ENCODE results near the gene ANXA6. TPM values are rescaled to one million over a fixed set of nuclear protein-coding genes. Genes with fewer than 3 reads are reported as not detected.

The ANXA6 gene
- total and polyA plus RNA-seq, 10 of the 15 experiments (the other 5 are each of a cell fraction or from before 2014, with no cell fraction given) = 44.0 to 571 (median 465) TPM

- ATAC-seq = no peak
- POLR2A ChIA-PET = interaction anchor here (1.0 to 2.4 kb wide), 6 partner anchors 8 to 111 kb away, joined by 3 to 10 read pairs (median 5); no protein-coding TSS in a partner anchor
- H3K79me2 ChIP-seq (ENCODE audit: control insufficient read depth, insufficient read depth, low read length) = peaks cover 10% of the 10 kb centered on the region
- no peak overlapping the region for H2AFZ ChIP-seq (ENCODE audit: control insufficient read depth, low read depth, low read length)
- in situ Hi-C loops (cut with MboI) (loop anchor here (5.0 to 10.0 kb wide), 3 partner anchors 40 to 368 kb away; no protein-coding TSS in a partner anchor), intact Hi-C loops (cut with micrococcal nuclease; ENCODE audit: unreplicated experiment) (no loop called here)
- H3K4me2 ChIP-seq (ENCODE audit: control insufficient read depth, insufficient read depth) = no peak overlapping the region
- no peak overlapping the region for H3K4me3 ChIP-seq
- H3K9me3 ChIP-seq (replicated peaks; ENCODE audit: control insufficient read depth, insufficient read depth, low read length) = no peaks in the 10 kb centered on the region
- CTCF ChIA-PET = interaction anchor here (0.6 to 40.1 kb wide), 11 partner anchors 9 to 361 kb away, joined by 3 to 1107 read pairs (median 19); no protein-coding TSS in a partner anchor
- 80% methylated on average over 1 of the region's 1 CpG for WGBS (ENCODE audit: insufficient coverage, insufficient replicate concordance, low lambda C conversion rate, missing lambda C conversion rate)
- H3K27ac ChIP-seq (ENCODE audit: control insufficient read depth, insufficient read depth) = no peak overlapping the region
- FAIRE-seq = no peak
- peaks cover 18% of the 10 kb centered on the region for H3K4me1 ChIP-seq (ENCODE audit: control insufficient read depth, insufficient read depth, low read length)
- DNase-seq (ENCODE audit: low read depth, low spot score) = no peak
- SMC1A ChIA-PET (ENCODE audit: uncharacterized antibody, unreplicated experiment) = interaction anchor here (0.7 to 35.3 kb wide), 16 partner anchors 9 to 362 kb away, joined by 3 to 1132 read pairs (median 16); no protein-coding TSS in a partner anchor
- H3K9ac ChIP-seq (ENCODE audit: control insufficient read depth, insufficient read depth, low read length) = no peak overlapping the region
- BruUV-seq (replicated peaks) = no TSS peak
- H3K36me3 ChIP-seq (ENCODE audit: control insufficient read depth in 2 of 2, insufficient read depth in 2 of 2, low read length in 1 of 2) = no peaks in the 10 kb centered on the region
- H3K27me3 ChIP-seq (replicated peaks in 1 of 2; ENCODE audit: control insufficient read depth in 2 of 2, insufficient read depth in 2 of 2, low read length in 1 of 2) = no peaks in the 10 kb centered on the region
- no peaks in the 10 kb centered on the region for H4K20me1 ChIP-seq (ENCODE audit: control insufficient read depth, insufficient read depth)
- RAD21 ChIA-PET (ENCODE audit: unreplicated experiment) = interaction anchor here (0.7 to 9.1 kb wide), 16 partner anchors 17 to 361 kb away, joined by 3 to 306 read pairs (median 6); no protein-coding TSS in a partner anchor
- no peak for TF ChIP-seq SKIL (IDR thresholded peaks at IDR 0.05; ENCODE audit: low read depth, poor library complexity, severe bottlenecking)
- no peak for TF ChIP-seq BMI1 (IDR thresholded peaks at IDR 0.05; ENCODE audit: borderline replicate concordance)
- TF ChIP-seq PAX5 (IDR thresholded peaks at IDR 0.05; ENCODE audit: borderline replicate concordance, low read depth, low read length) = no peak
- no peak for TF ChIP-seq EED (IDR thresholded peaks at IDR 0.05; ENCODE audit: low read depth)
- no peak for TF ChIP-seq CEBPZ (IDR thresholded peaks at IDR 0.05; ENCODE audit: low read depth, low read length)
- TF ChIP-seq IRF5 (IDR thresholded peaks at IDR 0.05; ENCODE audit: borderline replicate concordance) = no peak
- TF ChIP-seq SMAD1 (IDR thresholded peaks at IDR 0.05; ENCODE audit: low read depth, partially characterized antibody) = no peak
- no peak for TF ChIP-seq RAD21 (IDR thresholded peaks at IDR 0.05; ENCODE audit: insufficient read depth, low read depth, low read length)
- no peak for TF ChIP-seq MEF2B (IDR thresholded peaks at IDR 0.05; ENCODE audit: partially characterized antibody, poor library complexity, severe bottlenecking)
- TF ChIP-seq FOXK2 (IDR thresholded peaks at IDR 0.05) = no peak
- no peak for TF ChIP-seq TARDBP (IDR thresholded peaks at IDR 0.05; ENCODE audit: borderline replicate concordance)
- no peak for TF ChIP-seq BCL11A (IDR thresholded peaks at IDR 0.05; ENCODE audit: low read depth, low read length)
- no peak for TF ChIP-seq GATAD2B (conservative IDR thresholded peaks at IDR 0.05; ENCODE audit: low read depth)
- TF ChIP-seq KAT2A (conservative IDR thresholded peaks at IDR 0.05; ENCODE audit: control insufficient read depth, low read depth, low read length) = no peak
- TF ChIP-seq TAF1 (IDR thresholded peaks at IDR 0.05; ENCODE audit: borderline replicate concordance, low read depth, low read length) = no peak
- TF ChIP-seq USF1 (IDR thresholded peaks at IDR 0.05; ENCODE audit: borderline replicate concordance, extremely low read length, insufficient read depth, low read depth, low read length) = no peak
Observed at GRCh38 chr5:151162776-151163175, 5.2 kb upstream of the ANXA6 start.
